Measurements from ENCODE around the gene NSDHL.

The NSDHL gene

DNA sequence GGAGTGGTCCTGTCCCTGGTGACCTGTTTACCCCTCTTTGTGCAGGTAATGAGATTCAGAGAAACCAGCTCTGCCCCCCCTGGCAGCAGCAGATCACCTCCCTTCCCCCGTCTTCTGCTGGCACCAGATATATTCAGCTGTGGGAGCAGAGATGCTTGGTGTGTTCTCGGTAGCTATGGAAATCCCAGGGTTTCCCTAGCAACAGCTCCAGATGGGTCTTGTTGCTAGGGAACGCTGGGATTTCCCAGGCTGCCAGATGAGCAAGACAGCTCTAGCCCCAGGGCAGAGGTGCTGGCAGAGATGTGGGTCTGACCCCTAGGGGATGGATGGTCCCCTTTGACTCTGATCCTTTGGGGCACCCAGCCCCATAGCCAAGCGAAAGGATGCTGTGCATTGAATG, 20.5 kb upstream of the NSDHL start:
- no peak overlapping the region for H3K4ac ChIP-seq (ENCODE audit: low read depth, low read length)
- no peaks in the 10 kb centered on the region for H3K4me1 ChIP-seq (ENCODE audit: control insufficient read depth in 1 of 2, insufficient read depth in 2 of 2, low read length in 2 of 2)
- no peak overlapping the region for H4K8ac ChIP-seq (ENCODE audit: low read depth, low read length)
- H3K4me3 ChIP-seq (ENCODE audit: low read depth, low read length): no peak overlapping the region
- no peaks in the 10 kb centered on the region for H3K36me3 ChIP-seq (ENCODE audit: control insufficient read depth in 1 of 2, insufficient read depth in 2 of 2, low read length in 2 of 2)
- no CpG with 5 or more reads among the region's 4 CpGs for WGBS (ENCODE audit: extremely low coverage, insufficient coverage, insufficient read length)
- no peak overlapping the region for H3K27ac ChIP-seq (ENCODE audit: low read depth, low read length)
- H2BK5ac ChIP-seq (ENCODE audit: low read depth, low read length, poor library complexity): no peak overlapping the region
- no peak overlapping the region for H4K91ac ChIP-seq (ENCODE audit: low read depth, low read length)
- DNase-seq: no peak
- H3K23ac ChIP-seq (ENCODE audit: low read length): no peak overlapping the region
- no peak overlapping the region for H4K12ac ChIP-seq (ENCODE audit: low read depth, low read length)
- no peak overlapping the region for H3K14ac ChIP-seq (ENCODE audit: low read length)
- no peak overlapping the region for H2AK5ac ChIP-seq (ENCODE audit: low read length)
- no peak overlapping the region for H2AFZ ChIP-seq (ENCODE audit: insufficient read depth, low read length, poor library complexity)
- H2BK12ac ChIP-seq (ENCODE audit: low read length): no peak overlapping the region
- H3K4me2 ChIP-seq (ENCODE audit: low read length): no peak overlapping the region
- no peaks in the 10 kb centered on the region for H3K79me1 ChIP-seq (ENCODE audit: low read length)
- H2BK120ac ChIP-seq (ENCODE audit: insufficient read depth, low read length, poor library complexity): no peak overlapping the region
- H3K27me3 ChIP-seq (ENCODE audit: insufficient read depth, low read length): no peaks in the 10 kb centered on the region
- H3K79me2 ChIP-seq (ENCODE audit: control insufficient read depth, insufficient read depth, low read length, poor library complexity): no peaks in the 10 kb centered on the region
- no peak overlapping the region for H3K9ac ChIP-seq (ENCODE audit: low read length)
- H3K18ac ChIP-seq (ENCODE audit: low read length): no peak overlapping the region
- H3K9me3 ChIP-seq (ENCODE audit: insufficient read depth, low read depth, low read length): no peaks in the 10 kb centered on the region

DNA sequence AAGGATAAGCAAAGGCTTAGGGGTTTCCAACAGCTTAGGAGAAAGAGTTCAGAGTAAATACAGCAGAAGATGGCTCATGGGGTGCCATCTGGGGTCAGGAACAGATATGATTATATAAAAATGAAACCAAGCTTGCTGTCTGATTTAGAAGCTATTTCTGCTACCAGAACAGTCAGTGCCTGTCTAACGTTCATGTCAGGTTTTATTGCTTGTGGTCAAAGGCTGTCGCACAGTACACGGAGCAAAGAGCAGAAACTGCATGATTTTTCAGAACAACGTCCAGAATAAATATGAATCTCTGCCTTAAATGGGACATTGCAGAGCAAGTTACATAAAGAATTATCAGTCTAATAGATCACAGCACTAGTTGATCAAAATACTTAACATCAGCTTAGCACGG, 17.7 kb upstream of the NSDHL start:
- Histone ChIP-seq H3K23ac (ENCODE audit: low read length) (no peak overlapping the region), H2AFZ (ENCODE audit: insufficient read depth, low read length, poor library complexity) (no peak overlapping the region), H2BK12ac (ENCODE audit: low read length) (no peak overlapping the region), H3K18ac (ENCODE audit: low read length) (no peak overlapping the region), H2BK5ac (ENCODE audit: low read depth, low read length, poor library complexity) (no peak overlapping the region), H4K8ac (ENCODE audit: low read depth, low read length) (no peak overlapping the region), H3K79me2 (ENCODE audit: control insufficient read depth, insufficient read depth, low read length, poor library complexity) (no peaks in the 10 kb centered on the region), H3K4me1 (ENCODE audit: control insufficient read depth in 1 of 2, insufficient read depth in 2 of 2, low read length in 2 of 2) (no peaks in the 10 kb centered on the region), H3K4me2 (ENCODE audit: low read length) (no peak overlapping the region), H3K9ac (ENCODE audit: low read length) (no peak overlapping the region), H2BK120ac (ENCODE audit: insufficient read depth, low read length, poor library complexity) (no peak overlapping the region), H3K27ac (ENCODE audit: low read depth, low read length) (no peak overlapping the region), H2AK5ac (ENCODE audit: low read length) (no peak overlapping the region), H3K14ac (ENCODE audit: low read length) (no peak overlapping the region), H4K12ac (ENCODE audit: low read depth, low read length) (no peak overlapping the region), H3K27me3 (ENCODE audit: insufficient read depth, low read length) (no peaks in the 10 kb centered on the region), H3K4ac (ENCODE audit: low read depth, low read length) (no peak overlapping the region), H3K36me3 (ENCODE audit: control insufficient read depth in 1 of 2, insufficient read depth in 2 of 2, low read length in 2 of 2) (no peaks in the 10 kb centered on the region), H3K4me3 (ENCODE audit: low read depth, low read length) (no peak overlapping the region), H3K79me1 (ENCODE audit: low read length) (no peaks in the 10 kb centered on the region), H3K9me3 (ENCODE audit: insufficient read depth, low read depth, low read length) (no peaks in the 10 kb centered on the region), H4K91ac (ENCODE audit: low read depth, low read length) (no peak overlapping the region)
- no CpG with 5 or more reads among the region's 5 CpGs for WGBS (ENCODE audit: extremely low coverage, insufficient coverage, insufficient read length)
- DNase-seq: no peak

DNA sequence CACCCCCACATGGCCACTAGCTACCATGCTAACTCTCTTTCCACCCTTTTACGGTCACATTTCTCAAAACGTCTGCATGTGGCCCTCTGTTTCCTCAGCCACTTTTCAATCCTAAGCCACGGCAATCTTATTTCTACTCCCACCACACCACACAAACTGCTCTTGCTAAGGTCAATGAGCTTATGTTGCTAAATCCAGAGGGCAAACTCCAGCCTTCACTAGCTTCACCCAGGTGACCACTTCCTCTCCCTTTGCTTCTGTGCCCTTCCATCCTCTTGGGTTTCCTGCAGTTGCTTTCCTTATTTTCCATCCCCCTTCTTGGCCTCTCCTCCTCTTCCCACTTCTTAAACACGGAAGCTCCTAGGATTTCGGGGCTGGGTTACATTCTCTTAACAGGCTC, 16.8 kb upstream of the NSDHL start:
- Histone ChIP-seq H4K12ac (ENCODE audit: low read depth, low read length) (no peak overlapping the region), H3K27me3 (ENCODE audit: insufficient read depth, low read length) (no peaks in the 10 kb centered on the region), H2BK5ac (ENCODE audit: low read depth, low read length, poor library complexity) (no peak overlapping the region), H3K23ac (ENCODE audit: low read length) (no peak overlapping the region), H3K18ac (ENCODE audit: low read length) (no peak overlapping the region), H3K79me2 (ENCODE audit: control insufficient read depth, insufficient read depth, low read length, poor library complexity) (no peaks in the 10 kb centered on the region), H3K36me3 (ENCODE audit: control insufficient read depth in 1 of 2, insufficient read depth in 2 of 2, low read length in 2 of 2) (no peaks in the 10 kb centered on the region), H2AFZ (ENCODE audit: insufficient read depth, low read length, poor library complexity) (no peak overlapping the region), H3K4ac (ENCODE audit: low read depth, low read length) (no peak overlapping the region), H3K4me2 (ENCODE audit: low read length) (no peak overlapping the region), H3K9ac (ENCODE audit: low read length) (no peak overlapping the region), H2AK5ac (ENCODE audit: low read length) (no peak overlapping the region), H2BK120ac (ENCODE audit: insufficient read depth, low read length, poor library complexity) (no peak overlapping the region), H2BK12ac (ENCODE audit: low read length) (no peak overlapping the region), H3K9me3 (ENCODE audit: insufficient read depth, low read depth, low read length) (no peaks in the 10 kb centered on the region), H3K4me1 (ENCODE audit: control insufficient read depth in 1 of 2, insufficient read depth in 2 of 2, low read length in 2 of 2) (no peaks in the 10 kb centered on the region), H4K91ac (ENCODE audit: low read depth, low read length) (no peak overlapping the region), H4K8ac (ENCODE audit: low read depth, low read length) (no peak overlapping the region), H3K4me3 (ENCODE audit: low read depth, low read length) (no peak overlapping the region), H3K79me1 (ENCODE audit: low read length) (no peaks in the 10 kb centered on the region), H3K14ac (ENCODE audit: low read length) (no peak overlapping the region), H3K27ac (ENCODE audit: low read depth, low read length) (no peak overlapping the region)
- DNase-seq: no peak
- no CpG with 5 or more reads among the region's 5 CpGs for WGBS (ENCODE audit: extremely low coverage, insufficient coverage, insufficient read length)

DNA sequence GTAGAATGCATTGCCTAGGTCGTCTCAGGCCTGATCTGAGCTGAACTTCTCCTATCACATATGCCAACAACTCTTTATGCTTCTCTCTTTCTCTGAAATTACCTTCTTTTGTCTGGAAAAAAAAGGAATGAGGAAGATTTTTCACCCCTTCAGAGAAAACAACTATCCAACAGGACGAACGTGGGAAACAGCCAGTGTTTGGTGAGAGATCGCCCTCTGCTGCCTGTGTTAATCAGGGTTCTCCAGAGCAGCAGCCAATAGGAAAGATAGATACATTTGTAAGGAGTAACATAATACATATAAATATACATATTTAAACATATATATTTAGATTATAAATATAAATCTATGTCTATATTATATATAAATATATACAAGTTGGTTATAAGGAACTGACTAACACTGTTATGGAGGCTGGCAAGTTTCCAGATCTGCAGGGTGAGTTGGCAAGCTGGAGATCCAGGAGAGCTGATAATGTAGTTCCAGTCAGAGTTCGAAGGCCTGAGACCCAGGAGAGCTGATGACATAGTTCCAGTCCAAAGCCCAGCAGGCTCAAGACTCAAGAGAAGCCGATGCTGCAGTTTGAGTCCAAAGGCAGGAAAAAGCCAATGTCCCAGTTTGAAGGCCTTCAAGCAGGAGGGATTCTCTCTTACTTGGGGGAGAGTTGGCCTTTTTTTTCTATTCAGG, 13.6 kb upstream of the NSDHL start:
- Histone ChIP-seq H3K27me3 (ENCODE audit: insufficient read depth, low read length) (no peaks in the 10 kb centered on the region), H3K23ac (ENCODE audit: low read length) (no peak overlapping the region), H3K14ac (ENCODE audit: low read length) (no peak overlapping the region), H3K4me3 (ENCODE audit: low read depth, low read length) (no peak overlapping the region), H4K12ac (ENCODE audit: low read depth, low read length) (no peak overlapping the region), H2BK120ac (ENCODE audit: insufficient read depth, low read length, poor library complexity) (no peak overlapping the region), H2BK12ac (ENCODE audit: low read length) (no peak overlapping the region), H3K4ac (ENCODE audit: low read depth, low read length) (no peak overlapping the region), H2BK5ac (ENCODE audit: low read depth, low read length, poor library complexity) (no peak overlapping the region), H3K36me3 (ENCODE audit: control insufficient read depth in 1 of 2, insufficient read depth in 2 of 2, low read length in 2 of 2) (no peaks in the 10 kb centered on the region), H3K4me2 (ENCODE audit: low read length) (no peak overlapping the region), H3K4me1 (ENCODE audit: control insufficient read depth in 1 of 2, insufficient read depth in 2 of 2, low read length in 2 of 2) (no peaks in the 10 kb centered on the region), H4K8ac (ENCODE audit: low read depth, low read length) (no peak overlapping the region), H2AK5ac (ENCODE audit: low read length) (no peak overlapping the region), H3K27ac (ENCODE audit: low read depth, low read length) (no peak overlapping the region), H3K79me2 (ENCODE audit: control insufficient read depth, insufficient read depth, low read length, poor library complexity) (no peaks in the 10 kb centered on the region), H3K18ac (ENCODE audit: low read length) (no peak overlapping the region), H2AFZ (ENCODE audit: insufficient read depth, low read length, poor library complexity) (no peak overlapping the region), H3K79me1 (ENCODE audit: low read length) (no peaks in the 10 kb centered on the region), H3K9ac (ENCODE audit: low read length) (no peak overlapping the region), H3K9me3 (ENCODE audit: insufficient read depth, low read depth, low read length) (no peaks in the 10 kb centered on the region), H4K91ac (ENCODE audit: low read depth, low read length) (no peak overlapping the region)
- no CpG with 5 or more reads among the region's 6 CpGs for WGBS (ENCODE audit: extremely low coverage, insufficient coverage, insufficient read length)
- DNase-seq: peak in 1 of 2 donors; percentile 31
